Glomerular visceral epithelial cell (primary cell): ENCODE results near the gene SEM1.
"Not testable (repeated sequence)": the region's sequence is repeated elsewhere in the genome, so short reads cannot be mapped to it uniquely, and the experiment has no call there.

Source experiments
- DNase-seq: peaks from one replicate; pipeline ENCODE4 v3.0.0-alpha.2; 2016; ENCODE audit errors: extremely low spot score

SEM1 gene

GRCh38 chr7:96663457-96663856, 46.2 kb downstream of the SEM1 start:
- DNase-seq: no peak

DNA sequence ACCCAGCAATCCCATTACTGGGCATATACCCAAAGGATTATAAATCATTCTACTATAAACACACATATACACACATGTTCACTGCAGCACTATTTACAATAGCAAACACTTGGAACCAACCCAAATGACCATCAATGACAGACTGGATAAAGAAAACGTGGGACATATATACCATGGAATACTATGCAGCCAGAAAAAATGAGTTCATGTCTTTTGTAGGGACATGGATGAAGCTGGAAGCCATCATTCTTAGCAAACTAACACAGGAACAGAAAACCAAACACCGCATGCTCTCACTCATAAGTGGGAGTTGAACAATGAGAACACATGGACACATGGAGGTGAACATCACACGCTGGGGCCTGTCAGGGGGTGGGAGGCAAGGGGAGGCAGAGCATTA, 47.5 kb downstream of the SEM1 start:
- not testable (repeated sequence) for DNase-seq

DNA sequence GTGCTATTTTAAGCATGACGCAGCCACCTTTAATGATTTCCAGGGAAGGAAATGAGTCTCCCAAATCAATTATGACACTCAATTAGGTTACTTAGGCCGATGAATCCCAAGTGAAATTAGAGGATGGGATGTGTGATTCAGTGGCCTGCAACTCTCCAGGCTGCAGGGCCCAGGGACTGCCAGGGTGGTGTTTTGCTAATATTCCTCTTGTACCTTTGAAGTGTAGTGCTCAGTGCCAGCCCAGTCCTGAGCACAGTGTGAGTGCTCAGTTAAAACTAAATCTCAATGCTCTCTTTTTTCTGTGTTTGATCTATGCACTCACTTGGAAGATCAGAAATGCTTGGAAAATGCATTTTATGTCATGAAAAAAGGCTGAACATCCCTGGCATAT, 51.6 kb downstream of the SEM1 start:
- no peak for DNase-seq

- DNase-seq: peak; percentile 56
Observed at GRCh38 chr7:96657347-96658021, 52.2 kb downstream of the SEM1 start.

DNA sequence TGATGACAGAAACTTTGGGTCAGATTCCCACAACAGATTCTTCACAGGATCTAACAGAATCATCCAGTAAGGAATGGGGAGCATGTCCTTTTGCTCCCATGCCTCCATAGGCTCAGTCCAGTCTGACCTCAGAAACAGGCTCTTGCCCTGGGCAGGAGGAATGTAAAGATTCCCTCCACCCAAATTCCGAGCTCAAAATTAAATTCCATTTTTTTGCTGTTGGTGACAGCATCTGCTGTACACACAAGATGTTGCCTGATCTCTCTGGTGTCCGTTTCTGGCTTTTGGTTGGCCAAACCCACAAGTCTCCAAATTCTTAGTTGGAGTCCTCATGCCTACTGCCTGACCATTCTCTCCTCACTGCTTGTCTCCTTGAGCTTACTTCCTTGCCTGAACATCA, 53.7 kb downstream of the SEM1 start:
- no peak for DNase-seq

DNA sequence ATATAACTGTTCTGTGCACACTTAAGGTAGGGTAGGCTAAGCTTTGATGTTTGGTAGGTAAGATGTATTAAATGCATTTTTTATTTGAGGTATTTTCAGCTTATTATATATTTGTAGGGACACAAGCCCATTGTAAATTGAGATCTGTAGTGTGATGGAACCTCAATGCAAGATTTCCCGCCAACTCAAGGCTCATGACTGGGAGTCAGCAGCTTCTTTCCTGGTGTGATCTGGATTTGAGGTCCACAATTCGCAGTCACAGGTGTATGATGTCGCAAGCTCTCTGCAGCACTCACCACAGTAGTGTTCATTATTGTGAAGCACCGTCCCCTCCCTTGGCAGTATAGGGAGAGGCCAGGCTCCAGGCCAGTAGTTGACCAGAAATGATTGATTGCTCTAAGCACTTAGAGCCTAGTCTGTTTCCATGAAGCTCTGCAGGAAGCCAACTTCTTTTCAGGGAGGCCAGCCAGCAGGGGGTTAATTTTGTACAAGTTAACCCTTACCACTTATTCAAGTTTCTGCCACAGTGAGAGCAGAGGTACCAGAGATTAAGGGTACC, 54.9 kb downstream of the SEM1 start:
- no peak for DNase-seq

GRCh38 chr7:96649981-96650380, 59.7 kb downstream of the SEM1 start:
- DNase-seq: no peak

DNA sequence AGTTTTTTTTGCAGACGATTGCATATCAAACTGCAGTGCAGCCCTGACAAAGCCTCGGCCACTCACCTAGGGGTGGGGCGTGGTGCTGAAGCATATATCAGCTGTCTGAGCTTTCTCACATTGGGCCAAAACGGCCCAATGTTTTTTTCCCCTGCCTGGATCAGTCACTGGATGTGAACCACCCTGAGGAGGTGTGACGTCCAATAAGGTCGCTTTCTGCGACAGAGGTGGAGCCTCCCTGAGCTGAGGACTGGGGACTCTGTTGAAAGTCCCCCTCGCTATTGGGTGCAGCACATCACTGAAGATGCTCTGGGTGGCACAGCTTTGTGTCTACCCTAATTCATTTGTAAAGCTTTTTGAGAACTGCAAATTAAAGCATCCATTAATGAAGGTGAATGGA, 60.9 kb downstream of the SEM1 start:
- DNase-seq: no peak

- DNase-seq: no peak
Observed at GRCh38 chr7:96647733-96648132, 61.9 kb downstream of the SEM1 start.

GRCh38 chr7:96645084-96645483, 64.6 kb downstream of the SEM1 start:
- DNase-seq: no peak

- not testable (repeated sequence) for DNase-seq
Observed at GRCh38 chr7:96643436-96643835, 66.2 kb downstream of the SEM1 start.

GRCh38 chr7:96640054-96640453, 69.6 kb downstream of the SEM1 start:
- DNase-seq: no peak
